ENCODE measurements around the gene USP27X. TPM values are rescaled to one million over a fixed set of nuclear protein-coding genes. Genes with fewer than 3 reads are reported as not detected.

The USP27X gene
- total RNA-seq, 3 donors from 2014 or later: 1.3 to 4.5 (median 1.4) TPM

- ATAC-seq (no peak), DNase-seq (no peak)
- intact Hi-C loops (cut with DNase I, micrococcal nuclease): no loop called here
- Histone ChIP-seq H3K36me3 (ENCODE audit: low read depth) (no peaks in the 10 kb centered on the region), H3K4me1 (ENCODE audit: low read depth) (no peaks in the 10 kb centered on the region), H3K4me3 (no peak overlapping the region), H3K9me3 (no peaks in the 10 kb centered on the region)
- TF ChIP-seq, protein P1, sequence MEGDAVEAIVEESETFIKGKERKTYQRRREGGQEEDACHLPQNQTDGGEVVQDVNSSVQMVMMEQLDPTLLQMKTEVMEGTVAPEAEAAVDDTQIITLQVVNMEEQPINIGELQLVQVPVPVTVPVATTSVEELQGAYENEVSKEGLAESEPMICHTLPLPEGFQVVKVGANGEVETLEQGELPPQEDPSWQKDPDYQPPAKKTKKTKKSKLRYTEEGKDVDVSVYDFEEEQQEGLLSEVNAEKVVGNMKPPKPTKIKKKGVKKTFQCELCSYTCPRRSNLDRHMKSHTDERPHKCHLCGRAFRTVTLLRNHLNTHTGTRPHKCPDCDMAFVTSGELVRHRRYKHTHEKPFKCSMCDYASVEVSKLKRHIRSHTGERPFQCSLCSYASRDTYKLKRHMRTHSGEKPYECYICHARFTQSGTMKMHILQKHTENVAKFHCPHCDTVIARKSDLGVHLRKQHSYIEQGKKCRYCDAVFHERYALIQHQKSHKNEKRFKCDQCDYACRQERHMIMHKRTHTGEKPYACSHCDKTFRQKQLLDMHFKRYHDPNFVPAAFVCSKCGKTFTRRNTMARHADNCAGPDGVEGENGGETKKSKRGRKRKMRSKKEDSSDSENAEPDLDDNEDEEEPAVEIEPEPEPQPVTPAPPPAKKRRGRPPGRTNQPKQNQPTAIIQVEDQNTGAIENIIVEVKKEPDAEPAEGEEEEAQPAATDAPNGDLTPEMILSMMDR (IDR thresholded peaks at IDR 0.05): no peak
Measured at GRCh38 chrX:49892542-49892941, 13.3 kb downstream of the USP27X start.

- Histone ChIP-seq H3K4me1 (ENCODE audit: low read depth) (no peaks in the 10 kb centered on the region), H3K9me3 (no peaks in the 10 kb centered on the region), H3K36me3 (ENCODE audit: low read depth) (no peaks in the 10 kb centered on the region), H3K4me3 (no peak overlapping the region)
- intact Hi-C loops (cut with DNase I, micrococcal nuclease): no loop called here
- ATAC-seq: no peak
- TF ChIP-seq, protein P1 (IDR thresholded peaks at IDR 0.05): no peak
- no peak for DNase-seq
Measured at GRCh38 chrX:49896951-49897350, 17.7 kb downstream of the USP27X start.

GRCh38 chrX:49901048-49901447 is 21.8 kb downstream of the USP27X start:
- DNase-seq (no peak), ATAC-seq (no peak)
- no peaks in the 10 kb centered on the region for H3K4me1 ChIP-seq (ENCODE audit: low read depth)
- no peaks in the 10 kb centered on the region for H3K36me3 ChIP-seq (ENCODE audit: low read depth)
- H3K4me3 ChIP-seq: no peak overlapping the region
- no peaks in the 10 kb centered on the region for H3K9me3 ChIP-seq
- intact Hi-C loops (cut with DNase I, micrococcal nuclease): no loop called here
- TF ChIP-seq, protein P1 (IDR thresholded peaks at IDR 0.05): no peak

GRCh38 chrX:49910344-49910743 is 31.1 kb downstream of the USP27X start:
- DNase-seq (no peak), ATAC-seq (no peak)
- intact Hi-C loops (cut with DNase I, micrococcal nuclease): loop anchor here in 1 of 2 donors (10.0 kb wide), 1 partner anchor 674 kb away; no protein-coding TSS in a partner anchor
- no peak overlapping the region for H3K4me3 ChIP-seq
- no peaks in the 10 kb centered on the region for H3K4me1 ChIP-seq (ENCODE audit: low read depth)
- TF ChIP-seq, protein P1 (IDR thresholded peaks at IDR 0.05): no peak
- H3K9me3 ChIP-seq: no peaks in the 10 kb centered on the region
- H3K36me3 ChIP-seq (ENCODE audit: low read depth): no peaks in the 10 kb centered on the region

DNA sequence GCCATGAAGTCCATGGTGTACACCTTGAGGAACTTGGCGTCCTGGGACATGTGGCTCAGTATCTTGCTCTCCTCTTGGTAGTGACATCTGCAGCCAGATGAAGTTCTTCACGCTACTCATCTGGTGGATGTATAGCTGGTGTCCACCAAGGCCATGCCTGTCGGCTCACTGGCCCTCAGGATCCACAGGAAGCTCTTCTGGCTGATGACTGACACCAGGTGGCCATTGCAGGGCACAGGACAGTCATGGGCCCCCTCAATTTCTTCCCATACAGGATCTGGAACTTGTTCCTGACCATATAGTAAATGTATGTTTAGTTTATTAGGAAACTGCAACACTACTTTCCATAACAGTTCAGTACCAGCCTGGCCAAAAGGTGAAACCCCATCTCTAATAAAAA is 32.8 kb downstream of the USP27X start:
- intact Hi-C loops (cut with DNase I, micrococcal nuclease): loop anchor here in 1 of 2 donors (10.0 kb wide), 1 partner anchor 673 kb away; no protein-coding TSS in a partner anchor
- H3K9me3 ChIP-seq: no peaks in the 10 kb centered on the region
- no peak for DNase-seq
- no peak overlapping the region for H3K4me3 ChIP-seq
- no peaks in the 10 kb centered on the region for H3K4me1 ChIP-seq (ENCODE audit: low read depth)
- TF ChIP-seq, protein P1 (IDR thresholded peaks at IDR 0.05): no peak
- no peak for ATAC-seq
- H3K36me3 ChIP-seq (ENCODE audit: low read depth): no peaks in the 10 kb centered on the region

DNA sequence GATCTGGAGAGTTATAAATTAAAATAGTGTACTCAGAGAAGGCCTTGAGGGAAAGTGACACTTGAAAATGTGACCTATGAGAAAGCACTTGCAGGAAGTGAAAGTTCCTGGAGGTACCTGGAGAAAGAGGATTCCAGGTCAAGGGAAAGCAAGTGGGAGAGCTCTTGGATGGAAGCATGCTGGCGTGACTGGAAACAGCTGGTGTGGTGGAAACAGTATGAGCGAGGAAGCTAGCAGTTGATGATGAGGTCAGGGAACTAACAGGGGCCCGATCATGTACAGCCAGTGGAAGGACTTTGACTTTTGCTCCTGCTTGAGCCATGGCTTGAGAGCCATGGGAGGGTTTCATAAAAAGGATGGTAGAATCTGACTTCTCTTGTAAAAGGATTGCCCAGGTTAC is 33.6 kb downstream of the USP27X start:
- TF ChIP-seq, protein P1 (IDR thresholded peaks at IDR 0.05): no peak
- H3K4me1 ChIP-seq (ENCODE audit: low read depth): no peaks in the 10 kb centered on the region
- ATAC-seq (no peak), DNase-seq (no peak)
- no peak overlapping the region for H3K4me3 ChIP-seq
- intact Hi-C loops (cut with DNase I, micrococcal nuclease): loop anchor here in 1 of 2 donors (10.0 kb wide), 1 partner anchor 672 kb away; no protein-coding TSS in a partner anchor
- H3K9me3 ChIP-seq: no peaks in the 10 kb centered on the region
- no peaks in the 10 kb centered on the region for H3K36me3 ChIP-seq (ENCODE audit: low read depth)

All from mucosa of descending colon (tissue), 3 donors.